HG02885 (cell line): ENCODE data around the gene RLN1.
"Not testable (repeated sequence)": the region's sequence is repeated elsewhere in the genome, so short reads cannot be mapped to it uniquely, and the experiment has no call there.

ENCODE experiments used
- ATAC-seq: cut with Tn5 transposase; IDR thresholded peaks from one replicate; pipeline ENCODE4 v1.9.1; 2021; ENCODE audit warnings: mild to moderate bottlenecking; ENCODE audit not compliant: unreplicated experiment, poor library complexity

The RLN1 gene

GRCh38 chr9:5326893-5327548 is 12.7 kb downstream of the RLN1 start:
- no peak for ATAC-seq

- no peak for ATAC-seq
These were observed 13.5 kb downstream of the RLN1 start for GRCh38 chr9:5326187-5326586.

- ATAC-seq = not testable (repeated sequence)
These were observed 18.1 kb downstream of the RLN1 start for GRCh38 chr9:5321601-5322000.

GRCh38 chr9:5321058-5321457 is 18.6 kb downstream of the RLN1 start:
- no peak for ATAC-seq

- ATAC-seq = not testable (repeated sequence)
These were observed 23.3 kb downstream of the RLN1 start for GRCh38 chr9:5316406-5316805.

GRCh38 chr9:5315187-5315923 is 24.3 kb downstream of the RLN1 start:
- no peak for ATAC-seq

- ATAC-seq = no peak
These were observed 28.8 kb downstream of the RLN1 start for GRCh38 chr9:5310851-5311250.

GRCh38 chr9:5305741-5306140 is 33.9 kb downstream of the RLN1 start:
- ATAC-seq = no peak

GRCh38 chr9:5303840-5304795 is 35.6 kb downstream of the RLN1 start, which contains the start of gene RLN2:
TSS of gene RLN2 (minus strand) at chr9:5304716. CDS start at chr9:5304580, 136 bp downstream.
- peak; percentile 100 for ATAC-seq

- ATAC-seq = no peak
These were observed 38.1 kb downstream of the RLN1 start for GRCh38 chr9:5301544-5301943.

- ATAC-seq = no peak
These were observed 47.5 kb downstream of the RLN1 start for GRCh38 chr9:5292141-5292540.

- no peak for ATAC-seq
These were observed 51.1 kb downstream of the RLN1 start for GRCh38 chr9:5288591-5288990.

- no peak for ATAC-seq
These were observed 53.4 kb downstream of the RLN1 start for GRCh38 chr9:5286262-5286661.
